PC-9 (cell line): Measurements from ENCODE around the gene SOD2.

Experiments used
- EZH2 ChIP-seq: fragments of 200-600 bp; sonication (generic); IDR thresholded peaks from 2 replicates; pipeline ENCODE4 v1.8.0; 2017; ENCODE audit warnings: antibody characterized with exemption, low read depth
- TF ChIP-seq, protein P1 (sequence below): fragments of 200-600 bp; sonication (generic); conservative IDR thresholded peaks from 2 replicates; pipeline ENCODE4 v1.6.1; 2017; ENCODE audit warnings: mixed run types, antibody characterized with exemption, mild to moderate bottlenecking, moderate library complexity

DNA sequence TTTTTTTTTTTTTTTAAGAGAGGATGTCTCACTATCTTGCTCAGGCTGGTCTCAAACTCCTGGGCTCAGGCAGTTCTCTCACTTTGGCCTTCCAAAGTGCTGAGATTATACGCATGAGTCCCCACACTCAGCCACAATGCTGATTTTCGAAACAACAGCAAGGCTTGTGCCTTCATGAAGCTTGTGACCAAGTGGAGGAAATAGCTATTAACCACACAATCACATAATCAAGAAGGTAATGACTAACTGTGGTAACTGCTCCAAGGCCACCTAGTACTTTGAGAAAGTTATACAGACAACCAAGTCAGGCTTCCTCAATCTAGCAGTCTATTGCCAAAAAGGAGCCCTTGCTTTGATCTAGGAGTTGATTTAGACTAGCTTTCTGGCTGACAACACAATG lies 46.3 kb downstream of the SOD2 start:
- TF ChIP-seq, protein P1, sequence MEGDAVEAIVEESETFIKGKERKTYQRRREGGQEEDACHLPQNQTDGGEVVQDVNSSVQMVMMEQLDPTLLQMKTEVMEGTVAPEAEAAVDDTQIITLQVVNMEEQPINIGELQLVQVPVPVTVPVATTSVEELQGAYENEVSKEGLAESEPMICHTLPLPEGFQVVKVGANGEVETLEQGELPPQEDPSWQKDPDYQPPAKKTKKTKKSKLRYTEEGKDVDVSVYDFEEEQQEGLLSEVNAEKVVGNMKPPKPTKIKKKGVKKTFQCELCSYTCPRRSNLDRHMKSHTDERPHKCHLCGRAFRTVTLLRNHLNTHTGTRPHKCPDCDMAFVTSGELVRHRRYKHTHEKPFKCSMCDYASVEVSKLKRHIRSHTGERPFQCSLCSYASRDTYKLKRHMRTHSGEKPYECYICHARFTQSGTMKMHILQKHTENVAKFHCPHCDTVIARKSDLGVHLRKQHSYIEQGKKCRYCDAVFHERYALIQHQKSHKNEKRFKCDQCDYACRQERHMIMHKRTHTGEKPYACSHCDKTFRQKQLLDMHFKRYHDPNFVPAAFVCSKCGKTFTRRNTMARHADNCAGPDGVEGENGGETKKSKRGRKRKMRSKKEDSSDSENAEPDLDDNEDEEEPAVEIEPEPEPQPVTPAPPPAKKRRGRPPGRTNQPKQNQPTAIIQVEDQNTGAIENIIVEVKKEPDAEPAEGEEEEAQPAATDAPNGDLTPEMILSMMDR: no peak
- no peak for TF ChIP-seq EZH2
